RWPE2 (cell line): ENCODE data around the gene LYSMD1.

ENCODE experiments used
- ATAC-seq: fragments of 200-7000 bp; cut with Tn5 transposase; 3 replicates; pipeline ENCODE4 v1.9.1; 2021; ENCODE audit warnings: low read depth
- DNase-seq: peaks from one replicate; pipeline ENCODE4 v3.0.0-alpha.2; 2020; ENCODE audit warnings: low spot score
- H3K27ac ChIP-seq: fragments of 450-650 bp; 2 replicates; pipeline ENCODE4 v1.5.1; 2017; ENCODE audit warnings: mild to moderate bottlenecking; ENCODE audit not compliant: poor library complexity, severe bottlenecking
- H3K27me3 ChIP-seq: fragments of 250-450 bp; sonication (Bioruptor Pico); 2 replicates; pipeline ENCODE4 v1.5.1; 2021; ENCODE audit warnings: mild to moderate bottlenecking, moderate library complexity; ENCODE audit not compliant: insufficient read depth, poor library complexity, severe bottlenecking
- H3K36me3 ChIP-seq: fragments of 250-450 bp; sonication (Bioruptor Pico); 2 replicates; pipeline ENCODE4 v1.5.1; 2020; ENCODE audit warnings: low read depth, mild to moderate bottlenecking, moderate library complexity
- H3K4me1 ChIP-seq: fragments of 250-450 bp; sonication (Bioruptor Pico); 2 replicates; pipeline ENCODE4 v1.5.1; 2021; ENCODE audit warnings: mild to moderate bottlenecking, moderate library complexity; ENCODE audit not compliant: insufficient read depth, poor library complexity, severe bottlenecking
- H3K4me3 ChIP-seq: fragments of 250-450 bp; sonication (Bioruptor Pico); 2 replicates; pipeline ENCODE4 v1.5.1; 2021; ENCODE audit warnings: mild to moderate bottlenecking, moderate library complexity; ENCODE audit not compliant: severe bottlenecking
- H3K9me3 ChIP-seq: fragments of 250-450 bp; sonication (Bioruptor Pico); 2 replicates; pipeline ENCODE4 v1.5.1; 2021; ENCODE audit warnings: mild to moderate bottlenecking, moderate library complexity; ENCODE audit not compliant: severe bottlenecking
- TF ChIP-seq, protein P1 (sequence below): fragments of 450-650 bp; IDR thresholded peaks from one replicate; pipeline ENCODE4 v1.5.1; 2017; ENCODE audit warnings: mild to moderate bottlenecking, moderate library complexity; ENCODE audit not compliant: poor library complexity, severe bottlenecking

LYSMD1 gene

GRCh38 chr1:151159373-151159772, 6.3 kb downstream of the LYSMD1 start:
- ATAC-seq, result no peak
- TF ChIP-seq, protein P1, sequence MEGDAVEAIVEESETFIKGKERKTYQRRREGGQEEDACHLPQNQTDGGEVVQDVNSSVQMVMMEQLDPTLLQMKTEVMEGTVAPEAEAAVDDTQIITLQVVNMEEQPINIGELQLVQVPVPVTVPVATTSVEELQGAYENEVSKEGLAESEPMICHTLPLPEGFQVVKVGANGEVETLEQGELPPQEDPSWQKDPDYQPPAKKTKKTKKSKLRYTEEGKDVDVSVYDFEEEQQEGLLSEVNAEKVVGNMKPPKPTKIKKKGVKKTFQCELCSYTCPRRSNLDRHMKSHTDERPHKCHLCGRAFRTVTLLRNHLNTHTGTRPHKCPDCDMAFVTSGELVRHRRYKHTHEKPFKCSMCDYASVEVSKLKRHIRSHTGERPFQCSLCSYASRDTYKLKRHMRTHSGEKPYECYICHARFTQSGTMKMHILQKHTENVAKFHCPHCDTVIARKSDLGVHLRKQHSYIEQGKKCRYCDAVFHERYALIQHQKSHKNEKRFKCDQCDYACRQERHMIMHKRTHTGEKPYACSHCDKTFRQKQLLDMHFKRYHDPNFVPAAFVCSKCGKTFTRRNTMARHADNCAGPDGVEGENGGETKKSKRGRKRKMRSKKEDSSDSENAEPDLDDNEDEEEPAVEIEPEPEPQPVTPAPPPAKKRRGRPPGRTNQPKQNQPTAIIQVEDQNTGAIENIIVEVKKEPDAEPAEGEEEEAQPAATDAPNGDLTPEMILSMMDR, result no peak
- H3K9me3 ChIP-seq, result no peaks in the 10 kb centered on the region
- no peak for DNase-seq
- no peak overlapping the region for H3K27ac ChIP-seq
- no peaks in the 10 kb centered on the region for H3K27me3 ChIP-seq
- peaks cover 13% of the 10 kb centered on the region; the same call in 1 of the 2 replicates for H3K36me3 ChIP-seq
- no peaks in the 10 kb centered on the region for H3K4me1 ChIP-seq
- H3K4me3 ChIP-seq, result no peak overlapping the region

DNA sequence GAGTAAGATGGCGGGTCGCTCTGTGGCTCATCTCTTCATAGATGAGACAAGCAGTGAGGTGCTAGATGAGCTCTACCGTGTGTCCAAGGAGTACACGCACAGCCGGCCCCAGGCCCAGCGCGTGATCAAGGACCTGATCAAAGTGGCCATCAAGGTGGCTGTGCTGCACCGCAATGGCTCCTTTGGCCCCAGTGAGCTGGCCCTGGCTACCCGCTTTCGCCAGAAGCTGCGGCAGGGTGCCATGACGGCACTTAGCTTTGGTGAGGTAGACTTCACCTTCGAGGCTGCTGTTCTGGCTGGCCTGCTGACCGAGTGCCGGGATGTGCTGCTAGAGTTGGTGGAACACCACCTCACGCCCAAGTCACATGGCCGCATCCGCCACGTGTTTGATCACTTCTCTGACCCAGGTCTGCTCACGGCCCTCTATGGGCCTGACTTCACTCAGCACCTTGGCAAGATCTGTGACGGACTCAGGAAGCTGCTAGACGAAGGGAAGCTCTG, 6.9 kb downstream of the LYSMD1 start:
- no peaks in the 10 kb centered on the region for H3K9me3 ChIP-seq
- TF ChIP-seq, protein P1, result no peak
- H3K27ac ChIP-seq, result no peak overlapping the region
- no peaks in the 10 kb centered on the region for H3K27me3 ChIP-seq
- ATAC-seq, result no peak
- H3K4me1 ChIP-seq, result no peaks in the 10 kb centered on the region
- peaks cover 12% of the 10 kb centered on the region; the same call in 1 of the 2 replicates for H3K36me3 ChIP-seq
- DNase-seq, result no peak
- H3K4me3 ChIP-seq, result no peak overlapping the region

DNA sequence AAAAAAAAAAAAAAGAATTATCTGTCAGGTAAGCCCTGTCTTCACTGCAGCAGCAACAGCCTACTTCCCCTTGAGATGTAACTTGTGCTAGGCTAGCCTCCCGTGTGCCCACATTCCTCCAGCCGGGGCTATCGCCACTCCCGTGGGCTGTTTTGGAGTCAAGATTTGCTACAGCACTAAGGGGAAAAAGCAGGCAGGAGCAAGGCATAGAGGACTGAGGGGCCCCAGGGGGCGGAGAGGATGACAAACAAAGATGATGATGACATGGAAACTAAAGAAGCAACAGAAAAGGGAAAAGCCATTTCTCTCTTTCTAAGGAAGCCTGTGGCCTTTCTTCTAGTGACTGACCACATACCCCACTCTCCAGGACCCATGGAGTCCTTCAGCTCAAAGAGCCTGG, 7.4 kb downstream of the LYSMD1 start:
- no peak for DNase-seq
- TF ChIP-seq, protein P1, result no peak
- Histone ChIP-seq H3K27me3 (no peaks in the 10 kb centered on the region), H3K4me1 (no peaks in the 10 kb centered on the region), H3K27ac (no peak overlapping the region), H3K4me3 (no peak overlapping the region), H3K36me3 (peaks cover 12% of the 10 kb centered on the region; the same call in 1 of the 2 replicates), H3K9me3 (no peaks in the 10 kb centered on the region)
- ATAC-seq, result no peak

DNA sequence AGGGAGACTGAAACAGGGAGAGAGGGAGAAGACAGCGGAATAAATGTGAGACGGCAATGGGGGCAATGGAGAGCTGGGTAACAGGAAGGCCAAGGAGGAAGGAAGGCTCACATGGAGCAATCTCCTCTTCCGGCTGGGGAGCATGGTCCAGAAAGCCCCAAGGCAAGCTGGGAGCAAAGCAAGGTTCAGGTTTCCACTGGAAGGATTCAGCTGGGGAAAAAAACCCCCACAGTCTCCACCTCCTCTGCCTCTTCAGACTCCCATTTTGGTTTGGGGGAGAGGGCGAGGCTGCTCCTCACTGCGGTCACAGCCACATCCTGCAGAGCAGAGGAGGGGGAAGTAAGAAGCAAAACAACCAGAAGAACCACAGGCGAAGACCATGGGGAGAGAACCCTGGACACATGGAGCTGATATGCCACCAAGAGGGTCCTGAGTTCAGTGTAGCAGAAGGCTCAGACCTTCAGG, 8.6 kb downstream of the LYSMD1 start:
- DNase-seq, result no peak

DNA sequence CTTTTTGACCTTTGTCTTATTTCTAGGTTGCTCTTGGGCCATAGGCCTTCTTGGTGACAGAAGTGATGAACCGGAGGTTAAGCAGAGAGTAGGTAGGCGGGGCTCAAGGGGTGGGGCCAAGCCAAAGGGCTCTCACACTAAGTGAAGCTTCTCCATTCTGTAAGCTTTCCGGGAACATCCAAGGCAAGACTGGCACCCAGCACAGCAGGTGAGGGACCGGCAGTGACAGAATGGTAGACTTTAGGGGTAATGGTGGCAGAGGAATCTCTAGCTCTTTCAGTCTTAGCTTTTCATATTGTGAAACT, 9.2 kb downstream of the LYSMD1 start, which contains the start of gene TNFAIP8L2:
Gene TNFAIP8L2, plus strand, starts transcription at position 135 of the 305 bp plus-strand sequence. CDS start 2,049 bp downstream, outside the sequence.
- Histone ChIP-seq H3K4me1 (no peaks in the 10 kb centered on the region), H3K36me3 (0 out of 2 replicates have a peak, but pooled peaks cover 5% of the 10 kb centered on the region), H3K27me3 (no peaks in the 10 kb centered on the region), H3K9me3 (no peaks in the 10 kb centered on the region), H3K4me3 (no peak within 1 kb of the TSS), H3K27ac (no peak within 1 kb of the TSS)
- TF ChIP-seq, protein P1, result no peak
- ATAC-seq (peak; percentile 45; the same call in 2 of the 3 replicates), DNase-seq (no peak)

More for the DNA sequence above, 8.6 kb downstream of the LYSMD1 start:
- H3K9me3 ChIP-seq, result no peaks in the 10 kb centered on the region
- no peak; the same call in 2 of the 3 replicates for ATAC-seq
- no peaks in the 10 kb centered on the region for H3K27me3 ChIP-seq
- H3K27ac ChIP-seq, result no peak overlapping the region
- no peak overlapping the region for H3K4me3 ChIP-seq
- peaks cover 9% of the 10 kb centered on the region; the same call in 1 of the 2 replicates for H3K36me3 ChIP-seq
- H3K4me1 ChIP-seq, result no peaks in the 10 kb centered on the region
- TF ChIP-seq, protein P1, result no peak
